ENCODE measurements around the gene UBE2F.
A peak's percentile ranks its signal among the peaks of the same experiment; 100 is the strongest.
"Not testable (repeated sequence)": the region's sequence is repeated elsewhere in the genome, so short reads cannot be mapped to it uniquely, and the experiment has no call there.

The UBE2F gene

GRCh38 chr2:237980751-237981150 is 13.9 kb downstream of the UBE2F start:
- no peak for DNase-seq

DNA sequence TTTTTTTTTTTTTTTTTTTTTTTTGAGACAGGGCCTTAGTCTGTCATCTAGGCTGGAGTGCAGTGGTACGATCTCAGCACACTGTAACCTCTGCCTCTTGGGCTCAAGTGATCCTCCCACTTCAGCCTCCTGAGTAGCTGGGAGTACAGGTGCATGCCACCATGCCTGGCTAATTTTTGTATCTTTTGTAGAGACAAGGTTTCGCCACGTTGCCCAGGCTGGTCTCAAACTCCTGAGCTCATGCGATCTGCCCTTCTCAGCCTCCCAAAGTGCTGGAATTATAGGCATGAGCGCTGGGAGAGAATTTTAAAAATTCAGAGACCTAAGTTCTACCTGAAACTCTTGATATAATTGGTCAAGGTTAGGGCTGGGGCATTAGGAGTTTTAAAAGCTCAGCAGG is 14.8 kb downstream of the UBE2F start:
- DNase-seq, result not testable (repeated sequence)

- no peak for DNase-seq
Observed at GRCh38 chr2:237982039-237982725, 15.4 kb downstream of the UBE2F start.

GRCh38 chr2:237983922-237984321 is 17.1 kb downstream of the UBE2F start:
- DNase-seq, result no peak

DNA sequence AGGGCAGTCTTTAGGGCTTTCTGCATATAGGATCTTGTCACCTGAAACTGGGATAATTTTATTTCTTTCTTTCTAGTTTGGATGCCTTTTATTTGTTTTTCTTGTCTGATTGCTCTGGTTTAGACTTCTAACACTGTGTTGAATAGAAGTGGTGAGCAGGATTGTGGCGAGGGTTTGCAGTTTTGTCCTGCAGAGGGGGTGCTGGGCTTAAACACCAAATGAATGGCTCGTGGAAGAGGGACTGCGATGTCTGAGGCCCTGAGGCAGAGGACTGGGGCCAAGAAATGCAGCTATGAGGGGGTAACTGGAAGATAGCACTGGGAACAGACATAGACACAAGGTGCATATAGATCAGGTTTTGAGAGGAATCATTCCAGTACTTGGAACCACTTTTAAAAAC is 20.5 kb downstream of the UBE2F start:
- DNase-seq, result no peak

DNA sequence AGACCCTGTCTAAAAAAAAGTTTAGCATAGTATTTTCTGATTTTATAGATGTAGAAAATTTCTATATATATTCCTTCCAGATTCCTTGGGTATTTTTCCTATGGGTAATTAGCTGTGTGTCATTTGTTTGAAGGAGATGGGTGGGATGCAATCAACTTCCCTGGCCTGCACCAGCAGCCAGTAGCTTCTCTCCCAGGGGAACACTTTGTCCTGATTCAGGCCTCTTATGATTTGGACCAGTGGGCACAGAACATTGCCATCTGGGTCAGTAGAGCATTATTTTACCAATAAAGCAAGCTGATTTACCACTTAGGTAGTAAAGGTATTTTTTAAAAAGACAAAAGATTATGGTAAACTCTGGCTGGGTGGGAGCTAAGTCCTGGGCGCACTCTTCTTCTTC is 26.9 kb downstream of the UBE2F start:
- no peak for DNase-seq

- no peak for DNase-seq
Observed at GRCh38 chr2:237995036-237995435, 28.2 kb downstream of the UBE2F start.

GRCh38 chr2:237996021-237996593 is 29.3 kb downstream of the UBE2F start:
- no peak for DNase-seq

DNA sequence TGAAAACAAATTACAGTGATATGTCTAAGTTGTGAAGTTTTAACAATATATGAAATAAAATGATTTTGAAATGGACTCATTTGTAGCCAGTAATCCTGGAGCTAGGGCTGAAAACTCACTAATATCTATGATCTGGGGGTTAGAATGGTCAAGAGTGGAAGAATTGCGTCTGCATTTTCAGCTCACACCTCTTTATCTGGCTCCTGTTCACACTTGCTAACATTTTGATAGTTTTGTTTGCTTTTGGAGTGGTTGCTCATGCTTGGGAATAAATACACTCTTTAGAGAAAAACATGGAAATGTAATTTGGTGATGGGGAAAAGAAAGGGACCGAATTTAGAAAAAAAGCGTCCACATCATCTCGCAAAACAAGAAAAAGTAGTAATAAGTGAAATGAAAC is 30.7 kb downstream of the UBE2F start:
- DNase-seq, result no peak

DNA sequence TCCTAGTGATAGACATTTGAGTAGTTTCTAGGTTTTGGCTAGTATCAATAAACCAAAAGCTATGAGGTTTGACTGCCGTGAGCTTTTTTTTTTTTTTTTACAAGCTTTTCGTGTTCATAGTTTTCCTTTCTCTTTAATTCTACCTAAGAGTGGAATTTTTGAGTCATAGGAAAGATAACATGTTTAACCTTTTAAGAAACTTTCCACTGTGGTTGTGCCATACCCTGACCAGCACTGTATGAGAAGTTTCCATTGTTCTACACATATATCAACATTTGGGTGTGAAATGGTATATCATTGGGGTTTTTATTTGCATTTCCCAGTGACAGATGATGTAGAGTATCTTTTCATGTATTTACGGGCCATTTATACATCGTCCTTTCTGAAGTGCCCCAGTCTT is 31.7 kb downstream of the UBE2F start:
- peak; percentile 62 for DNase-seq

GRCh38 chr2:238003234-238004031 is 36.6 kb downstream of the UBE2F start:
- DNase-seq, result peak; percentile 8

- no peak for DNase-seq
Observed at GRCh38 chr2:238004077-238004830, 37.4 kb downstream of the UBE2F start.

- no peak for DNase-seq
Observed at GRCh38 chr2:238005528-238005927, 38.7 kb downstream of the UBE2F start.

DNA sequence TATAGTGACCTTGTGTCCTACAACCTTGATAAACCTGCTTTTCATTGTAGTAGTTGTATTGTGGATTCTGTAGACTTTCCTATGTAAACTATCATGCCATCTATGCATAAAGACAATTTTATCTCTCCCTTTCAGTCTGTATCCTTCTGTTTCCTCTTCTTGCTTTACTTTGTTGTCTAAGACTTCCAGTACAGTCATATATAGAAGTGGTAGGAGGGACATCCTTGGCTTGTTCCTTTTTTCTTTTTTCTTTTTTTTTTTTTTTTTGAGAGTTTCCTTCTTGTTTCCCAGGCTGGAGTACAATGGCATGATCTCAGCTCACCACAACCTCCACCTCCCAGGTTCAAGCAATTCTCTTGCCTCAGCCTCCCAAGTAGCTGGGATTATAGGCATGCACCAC is 39.7 kb downstream of the UBE2F start:
- no peak for DNase-seq

- no peak for DNase-seq
Observed at GRCh38 chr2:238007924-238008323, 41.1 kb downstream of the UBE2F start.

DNA sequence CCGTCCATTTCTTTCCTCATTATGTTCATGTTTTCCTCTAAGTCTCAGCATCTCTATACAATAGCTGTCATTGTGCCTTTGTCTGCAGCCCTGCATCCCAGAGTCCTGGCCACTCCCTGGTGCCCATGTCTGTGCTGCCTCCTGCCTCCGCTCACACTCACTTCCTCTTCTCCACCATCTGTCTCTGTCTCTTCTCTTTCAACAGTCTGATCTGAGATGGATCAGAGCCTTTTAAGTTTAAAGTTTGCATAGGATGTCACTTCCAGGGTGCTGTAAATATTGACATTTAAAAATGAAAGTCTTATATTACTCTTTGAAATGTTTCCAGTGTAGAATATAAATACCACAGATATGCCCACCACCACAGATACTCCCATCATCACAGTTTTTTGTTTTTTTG is 42.7 kb downstream of the UBE2F start:
- DNase-seq, result no peak

DNA sequence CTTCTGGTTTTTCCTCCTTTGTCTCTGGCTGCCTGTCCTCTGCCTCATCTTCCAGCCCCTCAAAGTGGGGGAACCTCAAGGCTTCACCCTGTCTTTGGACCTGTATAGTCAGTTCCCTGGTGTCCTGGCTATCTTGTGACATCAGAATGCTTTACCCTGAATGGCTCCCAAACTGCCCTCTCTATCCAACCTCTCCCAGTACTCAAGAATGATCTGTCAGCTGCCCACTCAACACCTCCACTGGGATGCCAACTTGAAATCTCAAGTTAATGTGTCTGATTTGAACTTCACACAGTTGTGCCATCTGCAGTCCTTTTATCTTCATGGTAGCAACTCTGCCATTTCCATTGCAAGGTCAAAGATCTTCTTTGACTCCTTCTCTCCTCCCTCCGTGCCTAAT is 43.8 kb downstream of the UBE2F start:
- no peak for DNase-seq

DNA sequence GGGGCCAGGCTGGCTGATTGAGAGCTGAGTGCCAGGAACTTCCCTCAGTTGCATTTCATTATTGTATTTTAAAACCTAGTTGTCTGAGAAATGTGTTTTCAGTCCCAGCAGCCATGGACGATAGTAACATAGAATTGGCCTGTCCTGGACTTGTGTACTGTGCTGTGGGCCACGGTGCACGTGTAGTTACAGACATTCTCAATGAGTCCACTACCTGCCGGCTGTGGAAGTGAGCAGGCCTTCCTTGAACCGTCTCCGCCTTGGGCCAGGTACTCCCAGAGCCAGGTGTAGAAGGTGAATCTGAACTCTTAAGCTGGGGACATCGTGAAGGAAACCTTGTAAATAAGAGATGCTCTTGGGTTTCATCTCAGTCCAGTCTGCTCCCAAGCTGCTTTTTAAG is 47.0 kb downstream of the UBE2F start:
- DNase-seq, result no peak

- DNase-seq, result no peak
Observed at GRCh38 chr2:238015705-238016104, 48.9 kb downstream of the UBE2F start.

DNA sequence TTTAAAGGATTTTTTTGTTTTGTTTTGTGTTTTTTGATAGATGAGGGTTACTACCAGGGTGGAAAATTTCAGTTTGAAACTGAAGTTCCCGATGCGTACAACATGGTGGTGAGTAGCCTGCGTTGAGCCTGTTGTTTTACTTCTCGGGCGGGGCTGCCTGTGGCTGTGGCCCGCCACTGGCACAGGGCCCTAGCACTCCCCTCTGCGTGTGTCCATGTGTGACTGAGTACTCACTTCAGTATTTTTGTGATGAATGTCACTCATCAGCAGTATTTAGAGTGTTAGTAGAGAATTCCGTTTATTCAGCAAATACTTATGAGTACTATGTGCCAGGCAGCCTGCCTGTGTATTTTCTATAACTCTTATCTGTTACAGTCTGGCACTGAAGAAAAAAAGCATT is 49.7 kb downstream of the UBE2F start:
- DNase-seq, result no peak

- no peak for DNase-seq
Observed at GRCh38 chr2:238019962-238020361, 53.1 kb downstream of the UBE2F start.

- DNase-seq, result no peak
Observed at GRCh38 chr2:238020816-238021215, 54.0 kb downstream of the UBE2F start.

DNA sequence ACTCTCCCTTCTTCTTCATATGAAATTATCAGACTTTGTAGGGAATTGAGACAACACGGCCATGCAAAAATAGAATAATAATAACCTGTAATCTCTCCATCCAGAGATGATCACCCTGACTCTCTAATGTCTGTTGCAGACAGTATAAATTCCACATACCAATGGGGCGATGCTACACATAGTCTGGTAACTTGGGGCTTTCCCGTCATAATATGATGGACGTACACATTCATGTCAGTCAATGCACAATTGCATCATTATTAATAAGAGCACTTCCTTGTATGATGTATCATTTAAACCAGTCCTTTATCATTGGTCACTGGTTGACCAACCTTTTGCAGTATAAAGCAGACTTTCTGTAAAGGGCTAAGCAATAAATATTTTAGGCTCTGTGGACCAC is 54.5 kb downstream of the UBE2F start:
- no peak for DNase-seq

Measured in CD4-positive, alpha-beta T cell treated with Interleukin-17A for 1 hour (primary cell).